ENCODE measurements around the gene MIDN. TPM values are rescaled to one million over a fixed set of nuclear protein-coding genes. Genes with fewer than 3 reads are reported as not detected.
A peak's percentile ranks its signal among the peaks of the same experiment; 100 is the strongest.

Gene MIDN
- total and polyA plus RNA-seq, 2 donors (not counting 3 experiments of a cell fraction or from before 2014, with no cell fraction given): 20.0 to 85.9 TPM

GRCh38 chr19:1232652-1233072 lies 15.7 kb upstream of the MIDN start:
- Histone ChIP-seq H3K4me2 (ENCODE audit: insufficient read depth, low read length) (no peak overlapping the region), H3K9me3 (replicated peaks; ENCODE audit: control insufficient read depth, insufficient read depth, low read length) (no peaks in the 10 kb centered on the region), H3K79me2 (ENCODE audit: control insufficient read depth, insufficient read depth, low read length) (no peaks in the 10 kb centered on the region), H3K9me1 (replicated peaks; ENCODE audit: control insufficient read depth, extremely low read depth, insufficient read depth, low read length) (no peaks in the 10 kb centered on the region), H4K20me1 (replicated peaks; ENCODE audit: control insufficient read depth, extremely low read depth, insufficient read depth, low read length) (no peaks in the 10 kb centered on the region), H3K4me1 (ENCODE audit: control insufficient read depth, extremely low read depth, insufficient read depth, low read length) (peaks cover 10% of the 10 kb centered on the region), H3K36me3 (ENCODE audit: control insufficient read depth in 2 of 2, extremely low read depth in 1 of 2, insufficient read depth in 2 of 2, low read length in 2 of 2) (peaks cover 0 to 18% of the 10 kb centered on the region in 2 experiments), H3K4me3 (replicated peaks in 1 of 3; ENCODE audit: insufficient read depth in 1 of 3, low read depth in 1 of 3, low read length in 3 of 3) (no peak overlapping the region), H2AFZ (ENCODE audit: low read depth, low read length) (no peak overlapping the region), H3K9ac (replicated peaks; ENCODE audit: extremely low read depth, insufficient read depth, low read length) (no peak overlapping the region), H3K27me3 (ENCODE audit: control insufficient read depth in 2 of 2, insufficient read depth in 2 of 2, low read length in 2 of 2) (no peaks in the 10 kb centered on the region), H3K27ac (ENCODE audit: insufficient read depth, low read depth, low read length) (no peak overlapping the region)
- no TSS peak for BruUV-seq (replicated peaks)
- ChIA-PET POLR2A (no interaction called here), CTCF (interaction anchor here (0.7 to 1.6 kb wide), 4 partner anchors 10 to 172 kb away, joined by 3 to 7 read pairs (median 4); no protein-coding TSS in a partner anchor)
- FAIRE-seq: peak; percentile 58
- TF ChIP-seq POLR2AphosphoS5 (IDR thresholded peaks at IDR 0.05; ENCODE audit: insufficient read depth, low read depth, low read length): no peak
- TF ChIP-seq JUN (IDR thresholded peaks at IDR 0.05; ENCODE audit: borderline replicate concordance, insufficient read depth, insufficient read length, low read depth): no peak
- TF ChIP-seq, protein P1, sequence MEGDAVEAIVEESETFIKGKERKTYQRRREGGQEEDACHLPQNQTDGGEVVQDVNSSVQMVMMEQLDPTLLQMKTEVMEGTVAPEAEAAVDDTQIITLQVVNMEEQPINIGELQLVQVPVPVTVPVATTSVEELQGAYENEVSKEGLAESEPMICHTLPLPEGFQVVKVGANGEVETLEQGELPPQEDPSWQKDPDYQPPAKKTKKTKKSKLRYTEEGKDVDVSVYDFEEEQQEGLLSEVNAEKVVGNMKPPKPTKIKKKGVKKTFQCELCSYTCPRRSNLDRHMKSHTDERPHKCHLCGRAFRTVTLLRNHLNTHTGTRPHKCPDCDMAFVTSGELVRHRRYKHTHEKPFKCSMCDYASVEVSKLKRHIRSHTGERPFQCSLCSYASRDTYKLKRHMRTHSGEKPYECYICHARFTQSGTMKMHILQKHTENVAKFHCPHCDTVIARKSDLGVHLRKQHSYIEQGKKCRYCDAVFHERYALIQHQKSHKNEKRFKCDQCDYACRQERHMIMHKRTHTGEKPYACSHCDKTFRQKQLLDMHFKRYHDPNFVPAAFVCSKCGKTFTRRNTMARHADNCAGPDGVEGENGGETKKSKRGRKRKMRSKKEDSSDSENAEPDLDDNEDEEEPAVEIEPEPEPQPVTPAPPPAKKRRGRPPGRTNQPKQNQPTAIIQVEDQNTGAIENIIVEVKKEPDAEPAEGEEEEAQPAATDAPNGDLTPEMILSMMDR (IDR thresholded peaks at IDR 0.05; ENCODE audit: extremely low read depth in 1 of 2, insufficient read depth in 1 of 2, low read depth in 1 of 2, low read length in 2 of 2): no peak
- TF ChIP-seq FOS (IDR thresholded peaks at IDR 0.05; ENCODE audit: borderline replicate concordance, insufficient read depth, low read length): no peak
- TF ChIP-seq MYC (IDR thresholded peaks at IDR 0.05; ENCODE audit: low read depth, low read length): no peak
- TF ChIP-seq POLR2A (IDR thresholded peaks at IDR 0.05; ENCODE audit: low read depth, low read length): no peak
- DNase-seq (ENCODE audit: low read depth, low spot score): peak; percentile 54
- intact Hi-C loops (cut with micrococcal nuclease): no loop called here
- dilution Hi-C loops (cut with MboI; ENCODE audit: extremely low pct_ligation_motif_present, low sequenced_read_pairs): no loop called here

Data from endothelial cell of umbilical vein (primary cell).